ENCODE data around the gene CREM.

- TF ChIP-seq CTCF (IDR thresholded peaks at IDR 0.05) (no peak), POLR2A (IDR thresholded peaks at IDR 0.05) (no peak)
These were observed 74.6 kb downstream of the CREM start for GRCh38 chr10:35201234-35201633.

Measured in lower leg skin (tissue), 3 donors.